HepG2 (cell line): ENCODE results near the gene FGF2. TPM values are rescaled to one million over a fixed set of nuclear protein-coding genes. Genes with fewer than 3 reads are reported as not detected.

Experiments used
- CREB1 ChIP-seq, 2 experiments: fragments of 450-650 bp in 1 of 2; IDR thresholded peaks; 2 replicates each; pipeline ENCODE4 v1.6.1; 2016 to 2017; ENCODE audit warnings: control low read depth in 1 of 2, mild to moderate bottlenecking in 1 of 2, missing compliant biosample characterization in 1 of 2, missing genetic modification characterization in 1 of 2
- DRAP1 ChIP-seq: IDR thresholded peaks from 2 replicates; pipeline ENCODE4 v1.6.1; 2016; ENCODE audit warnings: missing genetic modification reagents, missing compliant biosample characterization
- E2F2 ChIP-seq: sonication (generic); formaldehyde crosslinking; IDR thresholded peaks from 2 replicates; pipeline ENCODE4 v1.4.0; 2020; ENCODE audit warnings: missing genetic modification reagents, borderline replicate concordance
- GPBP1L1 ChIP-seq: sonication (generic); formaldehyde crosslinking; IDR thresholded peaks from 2 replicates; pipeline ENCODE4 v1.5.0; 2020; ENCODE audit warnings: mild to moderate bottlenecking, missing genetic modification reagents
- KDM4B ChIP-seq: sonication (generic); formaldehyde crosslinking; IDR thresholded peaks from 2 replicates; pipeline ENCODE4 v1.4.0; 2020; ENCODE audit warnings: missing genetic modification reagents
- MED1 ChIP-seq: sonication (generic); formaldehyde crosslinking; IDR thresholded peaks from 2 replicates; pipeline ENCODE4 v1.4.0; 2020; ENCODE audit warnings: missing genetic modification reagents
- MNT ChIP-seq: fragments of 450-650 bp; IDR thresholded peaks from 2 replicates; pipeline ENCODE4 v1.6.1; 2016
- NFE2L1 ChIP-seq: sonication (generic); formaldehyde crosslinking; IDR thresholded peaks from 2 replicates; pipeline ENCODE4 v1.4.0; 2020; ENCODE audit warnings: missing genetic modification reagents, mild to moderate bottlenecking, borderline replicate concordance
- TAF1 ChIP-seq: sonication (generic); formaldehyde crosslinking; IDR thresholded peaks from 2 replicates; pipeline ENCODE4 v1.4.0; 2020; ENCODE audit warnings: missing genetic modification reagents
- TBX2 ChIP-seq: sonication (generic); formaldehyde crosslinking; IDR thresholded peaks from 2 replicates; pipeline ENCODE4 v1.5.0; 2020; ENCODE audit warnings: missing genetic modification reagents, mild to moderate bottlenecking, borderline replicate concordance
- ZBTB7A ChIP-seq: sonication (generic); formaldehyde crosslinking; IDR thresholded peaks from 2 replicates; pipeline ENCODE4 v1.8.0; 2022; ENCODE audit warnings: mild to moderate bottlenecking, missing genetic modification reagents
- ZNF207 ChIP-seq: fragments of 450-650 bp; IDR thresholded peaks from 2 replicates; pipeline ENCODE4 v1.6.1; 2016; ENCODE audit warnings: antibody characterized with exemption, borderline replicate concordance
- ZNF317 ChIP-seq: sonication (generic); formaldehyde crosslinking; IDR thresholded peaks from 2 replicates; pipeline ENCODE4 v1.5.0; 2020; ENCODE audit warnings: mild to moderate bottlenecking, missing genetic modification reagents
- ZNF468 ChIP-seq: sonication (generic); formaldehyde crosslinking; IDR thresholded peaks from 2 replicates; pipeline ENCODE4 v1.8.0; 2022; ENCODE audit warnings: mild to moderate bottlenecking, moderate library complexity, missing genetic modification reagents
- ZNF552 ChIP-seq: sonication (generic); formaldehyde crosslinking; IDR thresholded peaks from 2 replicates; pipeline ENCODE4 v1.9.0; 2022; ENCODE audit warnings: missing genetic modification reagents, mild to moderate bottlenecking, borderline replicate concordance
- ZNF607 ChIP-seq: sonication (generic); formaldehyde crosslinking; IDR thresholded peaks from 2 replicates; pipeline ENCODE4 v1.5.1; 2020; ENCODE audit warnings: missing genetic modification reagents, mild to moderate bottlenecking, borderline replicate concordance
- ZNF691 ChIP-seq: sonication (generic); formaldehyde crosslinking; IDR thresholded peaks from 2 replicates; pipeline ENCODE4 v1.4.0; 2020; ENCODE audit warnings: missing genetic modification reagents, low read depth, mild to moderate bottlenecking, borderline replicate concordance
- ZNF770 ChIP-seq: sonication (generic); formaldehyde crosslinking; IDR thresholded peaks from 2 replicates; pipeline ENCODE4 v1.5.0; 2020; ENCODE audit warnings: mild to moderate bottlenecking, missing genetic modification reagents
- polyA plus RNA-seq, 8 experiments: library from polyadenylated mRNA; depleted of rRNA in 3 of 8; stranded (reverse) in 7 of 8; unstranded in 1 of 8; fragments of >200 nt; fragmentation: Illumina TruSeq in 4 of 8; extraction: Trizol in 4 of 8; gene quantifications; 2 replicates each; pipeline versions ENCODE4 v1.2.1 to v1.2.3, GENCODE V29; 2011 to 2016; ENCODE audit warnings: low read depth in 4 of 8, missing spikeins in 1 of 8, mixed read lengths in 1 of 8; ENCODE audit not compliant: insufficient read depth in 1 of 8
- total RNA-seq, 5 experiments: library from RNA; depleted of rRNA; stranded (reverse); fragments of >200 nt; fragmentation: Illumina TruSeq; extraction: Trizol; gene quantifications; 2 replicates each; pipeline ENCODE4 v1.2.3, GENCODE V29; 2016; ENCODE audit warnings: low read depth in 1 of 5

Gene FGF2
- total and polyA plus RNA-seq, 2 of the 13 experiments (the other 11 are each of a cell fraction or from before 2014, with no cell fraction given), result 0.01 to 0.02 TPM

- TF ChIP-seq ZNF770 (CRISPR knock-in tag) (peak; percentile 14), MNT (no peak), KDM4B (CRISPR knock-in tag) (no peak), ZNF317 (peak; percentile 43; the same call in 1 of the 2 replicates), ZNF552 (CRISPR knock-in tag) (0 out of 2 replicates have a peak, but pooled peaks have one; percentile 31), ZNF207 (no peak), GPBP1L1 (no peak), DRAP1 (peak; percentile 12; the same call in 1 of the 2 replicates), MED1 (CRISPR knock-in tag) (peak; percentile 8), ZNF468 (CRISPR knock-in tag) (0 out of 2 replicates have a peak, but pooled peaks have one; percentile 65), E2F2 (CRISPR knock-in tag) (no peak), ZNF607 (CRISPR knock-in tag) (no peak; the same call in 1 of the 2 replicates), ZBTB7A (CRISPR knock-in tag) (no peak), CREB1 (IDR thresholded peaks at IDR 0.05) (no peak), CREB1 (CRISPR knock-in tag; IDR thresholded peaks at IDR 0.05) (no peak), TAF1 (CRISPR knock-in tag) (peak; percentile 86), NFE2L1 (CRISPR knock-in tag) (no peak), ZNF691 (0 out of 2 replicates have a peak, but pooled peaks have one; percentile 31), TBX2 (peak; percentile 69; the same call in 1 of the 2 replicates)
These were observed 95.6 kb downstream of the FGF2 start, which contains the start of gene NUDT6 (continued) for GRCh38 chr4:122921971-122922876.
